Heart left ventricle (tissue), 16 donors: Measurements from ENCODE around the gene CNOT3. TPM values are rescaled to one million over a fixed set of nuclear protein-coding genes. Genes with fewer than 3 reads are reported as not detected.

Experiments
- ATAC-seq, 4 donors: fragments of 200-7000 bp; cut with Tn5 transposase; one replicate each; pipeline ENCODE4 v1.9.1; 2020 to 2022; ENCODE audit warnings: moderate library complexity in 4 of 4, mild to moderate bottlenecking in 3 of 4, moderate number of reproducible peaks in 1 of 4
- DNase-seq, 5 donors: peaks; one replicate each; pipeline ENCODE4 v3.0.0-alpha.2; 2020
- H3K27ac ChIP-seq, 12 donors: fragments of 200-600 bp; sonication (generic) in 4 of 12; one replicate each; pipeline versions ENCODE4 v1.5.0 to v1.8.0; 2016 to 2022; ENCODE audit warnings: mild to moderate bottlenecking in 2 of 12
- H3K27me3 ChIP-seq, 9 donors: fragments of 200-600 bp; sonication (generic) in 2 of 9; one replicate each; pipeline versions ENCODE4 v1.5.1 to v1.8.0; 2016 to 2022; ENCODE audit warnings: mild to moderate bottlenecking in 3 of 9
- H3K36me3 ChIP-seq, 9 donors: fragments of 200-600 bp; sonication (generic) in 2 of 9; one replicate each; pipeline versions ENCODE4 v1.5.0 to v1.8.0; 2018 to 2022; ENCODE audit warnings: mild to moderate bottlenecking in 2 of 9
- H3K4me1 ChIP-seq, 12 donors: fragments of 200-600 bp; sonication (generic) in 4 of 12; one replicate each; pipeline versions ENCODE4 v1.5.0 to v1.8.0; 2016 to 2022; ENCODE audit warnings: mild to moderate bottlenecking in 3 of 12
- H3K4me3 ChIP-seq, 12 donors: fragments of 200-600 bp; sonication (generic) in 4 of 12; one replicate each; pipeline versions ENCODE4 v1.5.0 to v1.8.0; 2017 to 2022; ENCODE audit warnings: mild to moderate bottlenecking in 9 of 12, moderate library complexity in 4 of 12
- H3K9me3 ChIP-seq, 12 donors: fragments of 200-600 bp; sonication (generic) in 4 of 12; one replicate each; pipeline versions ENCODE4 v1.5.0 to v1.8.0; 2016 to 2022; ENCODE audit warnings: mild to moderate bottlenecking in 1 of 12
- POLR2A ChIP-seq, 2 donors: fragments of 450-650 bp; IDR thresholded peaks; one replicate each; pipeline ENCODE4 v1.6.1; 2017; ENCODE audit warnings: antibody characterized with exemption in 2 of 2, mild to moderate bottlenecking in 2 of 2, moderate library complexity in 2 of 2
- WGBS, 4 donors: extraction: QIAGEN DNeasy Blood & Tissue Kit in 2 of 4; methylation state at CpG; one replicate each; pipeline versions ENCODE4 v1.1.5 to v1.1.7; 2013 to 2018; 5-methylcytosine and 5-hydroxymethylcytosine counted together
- intact Hi-C, 10 donors: fragments of 100-400 bp; cut with DNase I; formaldehyde crosslinking; loops; one replicate each; pipeline versions ENCODE4 v1.11.1 to v1.14.2; 2022
- polyA plus RNA-seq, 2 donors: library from polyadenylated mRNA; stranded (reverse); fragments of 200-250 nt; gene quantifications; one replicate each; pipeline ENCODE4 v1.2.3, GENCODE V29; 2013
- total RNA-seq, 9 donors: library from RNA; depleted of rRNA in 2 of 9; stranded (reverse); fragments of >200 nt in 2 of 9; fragmentation: NEBNext Ultra II Directional in 3 of 9; extraction: Animal tissue kit (Norgen Biotek cat#: 25700) in 3 of 9; gene quantifications; one replicate each; pipeline versions ENCODE4 v1.1.0 to v1.2.4, GENCODE V29; 2016 to 2023
- TF ChIP-seq, protein P1 (sequence below), 12 donors: fragments of 200-600 bp; sonication (generic) in 4 of 12; IDR thresholded peaks; one replicate each; pipeline versions ENCODE4 v1.5.0 to v1.8.0; 2018 to 2022; ENCODE audit warnings: antibody characterized with exemption in 12 of 12, mild to moderate bottlenecking in 5 of 12
- donor health status: ischemic (EF 13 %, LVEDD 7.1; RV severe dilation, severe dysfunction).
- donor health status: healthy with polysubstance abuse.
- donor health status: DM: no; HTN: yes; CAD: no.
- donor health status: DM: no; HTN: no; CAD: no.
- donor health status: ischemic (EF 25% LVEDD 6.9; RV normal size, moderate dysfunction).
- donor health status: ischemic (EF 25% LVEDD 5.7; RV mildly dilated, moderate dysfunction).
- donor health status: healthy.
- donor health status: DM: yes; HTN: yes; CAD: no.
- donor health status: ischemic (EF 35%, LVEDD 5.7; RV mildly dilated, moderate dysfunction).
- donor health status: nonischemic (EF 11% LVEDD 7.7; RV severe dilation, severe dysfunction).
- donor health status: DM: yes; HTN: yes; CAD: no.
- donor health status: PGD.
- donor health status: ischemic (EF 29% LVEDD 5.4; RV normal size, mild dysfunction).
- donor health status: nonischemic (EF 23%, LVEDD 6.1; RV moderate dilation, normal function).

Gene CNOT3
- total and polyA plus RNA-seq, 11 donors: 12.6 to 28.2 (median 18.1) TPM

GRCh38 chr19:54183431-54183830 is 45.9 kb downstream of the CNOT3 start:
- H3K27ac ChIP-seq: no peak overlapping the region
- ATAC-seq (no peak), DNase-seq (no peak)
- no peaks in the 10 kb centered on the region for H3K27me3 ChIP-seq
- intact Hi-C loops: no loop called here
- peaks cover 0 to 25% (median 6%) of the 10 kb centered on the region in 9 donors for H3K36me3 ChIP-seq
- WGBS, 4 donors: 88 to 95% (median 91%) methylated on average over 9 to 11 of the region's 11 CpGs
- peaks cover 0 to 6% (median 4%) of the 10 kb centered on the region in 12 donors for H3K4me1 ChIP-seq
- no peak overlapping the region for H3K4me3 ChIP-seq
- no peaks in the 10 kb centered on the region for H3K9me3 ChIP-seq
- no peak for TF ChIP-seq POLR2A (IDR thresholded peaks at IDR 0.05)
- TF ChIP-seq, protein P1, sequence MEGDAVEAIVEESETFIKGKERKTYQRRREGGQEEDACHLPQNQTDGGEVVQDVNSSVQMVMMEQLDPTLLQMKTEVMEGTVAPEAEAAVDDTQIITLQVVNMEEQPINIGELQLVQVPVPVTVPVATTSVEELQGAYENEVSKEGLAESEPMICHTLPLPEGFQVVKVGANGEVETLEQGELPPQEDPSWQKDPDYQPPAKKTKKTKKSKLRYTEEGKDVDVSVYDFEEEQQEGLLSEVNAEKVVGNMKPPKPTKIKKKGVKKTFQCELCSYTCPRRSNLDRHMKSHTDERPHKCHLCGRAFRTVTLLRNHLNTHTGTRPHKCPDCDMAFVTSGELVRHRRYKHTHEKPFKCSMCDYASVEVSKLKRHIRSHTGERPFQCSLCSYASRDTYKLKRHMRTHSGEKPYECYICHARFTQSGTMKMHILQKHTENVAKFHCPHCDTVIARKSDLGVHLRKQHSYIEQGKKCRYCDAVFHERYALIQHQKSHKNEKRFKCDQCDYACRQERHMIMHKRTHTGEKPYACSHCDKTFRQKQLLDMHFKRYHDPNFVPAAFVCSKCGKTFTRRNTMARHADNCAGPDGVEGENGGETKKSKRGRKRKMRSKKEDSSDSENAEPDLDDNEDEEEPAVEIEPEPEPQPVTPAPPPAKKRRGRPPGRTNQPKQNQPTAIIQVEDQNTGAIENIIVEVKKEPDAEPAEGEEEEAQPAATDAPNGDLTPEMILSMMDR (IDR thresholded peaks at IDR 0.05): no peak

DNA sequence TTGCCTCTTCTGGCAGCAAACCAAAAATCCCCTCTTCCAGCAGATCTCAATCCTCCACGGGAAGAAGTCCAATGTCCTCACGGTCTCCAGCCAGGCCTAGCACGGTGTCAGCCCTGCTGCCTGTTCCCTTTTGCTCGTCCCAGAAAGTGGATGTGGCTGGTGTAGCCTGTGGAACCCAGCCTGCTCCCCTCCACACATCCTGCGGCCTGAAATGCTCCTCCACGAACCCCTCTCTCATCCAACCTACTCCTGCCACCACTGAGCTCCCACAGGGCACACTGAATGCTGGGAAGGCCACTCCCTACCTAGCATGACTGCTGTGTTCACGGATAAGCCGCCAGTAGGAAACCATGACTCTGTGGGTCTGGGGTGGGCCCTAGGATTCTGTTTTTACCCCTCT is 48.8 kb downstream of the CNOT3 start:
- peaks cover 0 to 14% (median 9%) of the 10 kb centered on the region in 12 donors for H3K4me1 ChIP-seq
- H3K27ac ChIP-seq: no peak overlapping the region
- ATAC-seq (no peak), DNase-seq (no peak)
- no peaks in the 10 kb centered on the region for H3K9me3 ChIP-seq
- no peak overlapping the region for H3K4me3 ChIP-seq
- WGBS, 4 donors: 73 to 87% (median 83%) methylated on average over 8 of the region's 8 CpGs
- no peak for TF ChIP-seq POLR2A (IDR thresholded peaks at IDR 0.05)
- TF ChIP-seq, protein P1 (IDR thresholded peaks at IDR 0.05): no peak
- intact Hi-C loops: no loop called here
- H3K27me3 ChIP-seq: no peaks in the 10 kb centered on the region
- H3K36me3 ChIP-seq: peaks cover 0 to 15% (median 0%) of the 10 kb centered on the region in 9 donors

DNA sequence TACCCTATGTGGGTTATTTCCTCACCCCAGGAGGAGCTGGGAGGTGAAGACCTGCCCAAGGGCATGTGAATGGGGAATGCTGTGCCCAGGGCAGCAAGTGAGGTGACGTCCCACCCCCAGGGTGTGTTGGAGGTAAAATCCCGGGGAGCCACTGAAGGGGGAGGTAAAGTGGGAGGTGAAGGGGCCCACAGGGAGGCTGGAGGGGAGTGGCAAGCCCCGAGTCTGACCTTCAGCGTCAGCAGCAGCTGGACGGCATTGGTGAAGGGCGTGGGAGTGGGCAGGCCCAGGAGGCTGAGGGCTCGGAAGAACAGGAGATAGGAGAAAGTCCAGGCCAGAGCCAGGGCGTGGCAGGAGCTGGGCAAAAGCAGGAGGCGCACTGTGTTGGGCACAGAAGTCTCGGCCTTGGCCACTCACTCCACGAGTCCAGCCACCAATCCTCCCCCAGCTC is 49.4 kb downstream of the CNOT3 start:
- intact Hi-C loops: no loop called here

GRCh38 chr19:54188215-54188871 is 50.8 kb downstream of the CNOT3 start:
- Histone ChIP-seq H3K9me3 (no peaks in the 10 kb centered on the region), H3K4me3 (peak overlapping the region; percentile 68 to 92 (median 86)), H3K27ac (peak overlapping the region in 9 of 12 donors; percentile 91 to 100 (median 98)), H3K27me3 (no peaks in the 10 kb centered on the region), H3K4me1 (peaks cover 0 to 23% (median 17%) of the 10 kb centered on the region in 12 donors), H3K36me3 (peaks cover 0 to 18% (median 5%) of the 10 kb centered on the region in 9 donors)
- no peak for TF ChIP-seq POLR2A (IDR thresholded peaks at IDR 0.05)
- TF ChIP-seq, protein P1 (IDR thresholded peaks at IDR 0.05): no peak
- 29 to 45% (median 35%) methylated on average over 11 to 12 of the region's 12 CpGs for WGBS, 4 donors
- DNase-seq (no peak), ATAC-seq (no peak)
- intact Hi-C loops: loop anchor here in 1 of 10 donors (2.0 kb wide), 1 partner anchor 20 kb away; no protein-coding TSS in a partner anchor

More for the DNA sequence above, 49.4 kb downstream of the CNOT3 start:
- ATAC-seq (no peak), DNase-seq (no peak)
- WGBS, 4 donors: 83 to 85% (median 84%) methylated on average over 11 of the region's 11 CpGs
- H3K36me3 ChIP-seq: peaks cover 0 to 15% (median 0%) of the 10 kb centered on the region in 9 donors
- H3K27ac ChIP-seq: no peak overlapping the region
- H3K9me3 ChIP-seq: no peaks in the 10 kb centered on the region
- H3K4me1 ChIP-seq: peaks cover 0 to 20% (median 14%) of the 10 kb centered on the region in 12 donors
- TF ChIP-seq, protein P1 (IDR thresholded peaks at IDR 0.05): no peak
- no peak for TF ChIP-seq POLR2A (IDR thresholded peaks at IDR 0.05)
- no peaks in the 10 kb centered on the region for H3K27me3 ChIP-seq
- no peak overlapping the region for H3K4me3 ChIP-seq
